Tibial nerve (tissue), 4 donors: ENCODE data around the gene FBN3.

Experiments
- CTCF ChIP-seq, 5 experiments: fragments of 200-600 bp in 3 of 5; fragments of 450-650 bp in 2 of 5; sonication (generic) in 3 of 5; IDR thresholded peaks; one replicate each; pipeline ENCODE4 v1.5.1; 2016 to 2019; ENCODE audit warnings: antibody characterized with exemption in 5 of 5, mild to moderate bottlenecking in 3 of 5, moderate library complexity in 2 of 5
- EP300 ChIP-seq, 2 donors: sonication (generic); formaldehyde crosslinking; IDR thresholded peaks; one replicate each; pipeline ENCODE4 v1.6.1; 2017; ENCODE audit warnings: antibody characterized with exemption in 2 of 2, mild to moderate bottlenecking in 1 of 2
- POLR2A ChIP-seq, 2 donors: fragments of 450-650 bp; IDR thresholded peaks; one replicate each; pipeline ENCODE4 v1.6.1; 2017; ENCODE audit warnings: antibody characterized with exemption in 2 of 2, mild to moderate bottlenecking in 2 of 2, moderate library complexity in 2 of 2

- TF ChIP-seq CTCF (IDR thresholded peaks at IDR 0.05) (no peak), POLR2A (IDR thresholded peaks at IDR 0.05) (no peak), EP300 (IDR thresholded peaks at IDR 0.05) (no peak)
Observed at GRCh38 chr19:8192221-8192820, 42.9 kb upstream of the FBN3 start.
